Brain pericyte (primary cell): ENCODE measurements around the gene RAN.
"Not testable (repeated sequence)": the region's sequence is repeated elsewhere in the genome, so short reads cannot be mapped to it uniquely, and the experiment has no call there.

Experiments
- DNase-seq: peaks from one replicate; pipeline ENCODE4 v3.0.0-alpha.2; 2012; ENCODE audit warnings: low read depth, low spot score

RAN gene

DNA sequence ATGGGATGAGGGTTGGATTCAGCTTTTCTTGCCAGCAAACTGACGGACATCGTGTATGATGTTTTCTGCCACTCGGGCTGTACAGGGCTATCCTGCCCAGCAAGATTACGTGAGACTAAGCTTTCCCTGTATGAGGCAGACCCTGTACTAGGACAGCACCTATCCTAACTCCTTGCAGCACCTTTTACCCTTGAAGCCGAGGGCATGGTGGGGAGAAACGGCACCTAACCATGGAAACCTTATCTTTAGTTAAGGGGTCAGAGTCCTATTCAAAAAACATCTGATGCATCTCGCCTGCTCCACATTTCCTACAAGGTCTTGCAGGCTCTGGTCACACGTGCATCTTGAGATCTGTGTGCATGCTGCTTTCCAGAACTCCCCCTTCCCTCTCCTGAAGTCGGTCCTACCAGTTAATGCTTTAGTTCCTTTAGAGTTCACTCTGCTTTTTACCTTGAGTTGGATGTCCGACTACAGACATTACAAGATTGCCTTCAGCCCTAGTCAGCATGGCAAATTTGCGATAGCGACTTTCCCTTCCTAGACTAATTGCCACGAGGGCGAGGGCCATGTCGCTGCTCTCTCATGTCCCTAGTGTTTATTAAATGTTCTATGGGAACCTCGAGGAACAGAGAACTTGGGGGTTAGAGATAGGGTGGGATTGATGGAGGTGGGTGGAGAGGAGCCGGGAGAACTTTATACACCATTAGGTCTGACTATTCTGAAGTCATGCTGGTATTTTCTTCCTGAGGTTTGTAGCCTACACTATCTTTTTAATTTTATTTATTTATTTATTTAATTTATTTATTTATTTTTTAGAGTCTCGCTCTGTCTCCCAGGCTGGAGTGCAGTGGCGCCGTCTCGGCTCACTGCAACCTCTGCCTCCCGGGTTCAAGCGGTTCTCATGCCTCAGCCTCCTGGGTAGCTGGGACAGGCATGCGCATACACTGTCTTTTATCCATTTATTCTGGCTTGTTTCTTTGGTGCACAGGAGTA lies 6.6 kb downstream of the RAN start:
- no peak for DNase-seq

DNA sequence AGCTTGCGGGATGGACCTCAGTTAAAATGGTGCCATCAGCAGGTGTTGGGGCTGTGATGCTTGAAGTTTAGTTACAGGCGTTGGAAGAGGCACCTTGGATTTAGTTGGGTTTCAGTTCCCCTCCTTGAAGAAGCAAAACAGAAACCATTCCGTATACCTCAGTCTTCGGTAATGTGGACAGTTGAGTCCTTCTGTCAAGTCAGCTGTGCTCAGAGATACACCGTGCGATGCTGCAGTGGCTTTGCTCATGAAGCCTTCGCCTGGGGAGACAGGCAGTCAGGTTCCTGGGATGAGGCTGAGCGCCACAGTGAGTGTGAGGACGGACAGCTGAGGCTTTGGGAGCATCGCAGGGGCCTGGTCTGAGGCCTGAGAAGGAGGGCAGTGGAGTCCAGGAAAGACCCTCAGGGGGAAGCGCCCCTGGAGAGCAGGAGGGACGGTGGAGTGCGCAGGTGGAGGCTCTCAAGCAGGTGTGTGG lies 7.4 kb downstream of the RAN start:
- no peak for DNase-seq

DNA sequence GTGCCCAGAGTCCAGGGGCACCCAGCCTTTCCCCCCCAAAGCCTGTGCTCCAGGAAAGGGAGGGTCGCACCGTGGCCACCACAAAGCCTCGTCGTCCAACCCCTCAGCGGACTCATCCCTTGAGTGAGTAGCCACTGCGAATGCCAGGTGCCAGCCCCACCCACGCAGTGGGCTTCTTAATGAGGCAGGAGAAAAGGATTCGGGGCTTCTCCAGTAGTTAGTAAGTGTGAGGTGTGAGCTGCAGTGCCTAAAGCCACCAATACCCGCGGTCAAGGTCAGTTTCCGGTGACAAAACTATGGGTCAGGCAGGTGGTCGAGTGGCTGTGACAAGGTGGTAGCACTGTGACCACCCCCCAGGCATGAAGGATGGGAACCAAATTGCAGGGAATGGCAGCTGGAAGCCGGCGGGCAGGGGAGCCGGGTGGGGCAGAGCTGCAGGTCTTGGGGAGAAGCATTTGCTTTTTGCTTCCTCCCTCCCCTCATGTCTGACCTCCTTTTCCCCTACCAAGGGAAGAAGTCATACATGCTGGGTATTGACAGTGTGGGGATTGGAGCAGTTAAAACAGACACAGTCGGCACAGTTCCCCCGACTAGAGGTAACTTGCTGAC lies 8.0 kb downstream of the RAN start:
- no peak for DNase-seq

DNA sequence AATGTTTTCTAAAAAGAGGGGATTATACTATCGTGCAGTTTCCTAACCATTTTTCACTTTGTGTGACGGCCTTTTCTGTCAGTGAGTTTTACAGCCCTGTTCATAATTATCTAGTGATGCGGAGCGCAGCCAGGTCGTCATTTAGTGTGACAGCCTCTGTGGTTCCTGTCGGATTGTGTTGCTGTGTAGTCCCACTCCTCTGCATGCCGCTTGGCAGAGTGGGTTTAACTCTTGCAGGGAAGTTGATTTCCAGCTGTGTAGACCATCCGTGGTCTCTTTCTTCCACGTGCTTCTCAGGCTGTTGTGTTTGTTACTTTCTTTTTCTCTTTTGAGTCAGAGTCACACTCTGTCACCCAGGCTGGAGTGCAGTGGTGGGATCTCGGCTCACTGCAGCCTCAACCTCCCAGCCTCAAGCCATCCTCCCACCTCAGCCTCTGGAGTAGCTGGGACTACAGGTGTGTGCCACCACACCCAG lies 8.6 kb downstream of the RAN start:
- DNase-seq = no peak

DNA sequence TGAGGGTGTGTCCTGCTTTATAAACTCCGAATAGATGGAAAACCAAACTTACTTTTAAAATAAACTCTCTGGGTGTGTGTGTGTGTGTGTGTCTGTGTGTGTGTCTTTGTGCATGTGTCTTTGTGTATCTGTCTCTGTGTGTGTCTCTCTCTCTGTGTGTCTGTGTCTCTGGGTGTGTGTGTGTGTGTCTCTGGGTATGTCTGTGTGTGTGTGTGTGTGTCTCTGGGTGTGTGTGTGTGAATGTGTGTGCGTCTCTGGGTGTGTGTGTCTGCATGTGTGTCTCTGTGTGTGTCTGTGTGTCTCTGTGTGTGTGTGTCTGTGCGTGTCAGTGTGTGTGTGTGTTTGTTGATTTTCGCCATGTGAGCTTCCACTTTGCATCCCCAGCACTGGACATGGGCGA lies 9.2 kb downstream of the RAN start:
- DNase-seq = no peak

DNA sequence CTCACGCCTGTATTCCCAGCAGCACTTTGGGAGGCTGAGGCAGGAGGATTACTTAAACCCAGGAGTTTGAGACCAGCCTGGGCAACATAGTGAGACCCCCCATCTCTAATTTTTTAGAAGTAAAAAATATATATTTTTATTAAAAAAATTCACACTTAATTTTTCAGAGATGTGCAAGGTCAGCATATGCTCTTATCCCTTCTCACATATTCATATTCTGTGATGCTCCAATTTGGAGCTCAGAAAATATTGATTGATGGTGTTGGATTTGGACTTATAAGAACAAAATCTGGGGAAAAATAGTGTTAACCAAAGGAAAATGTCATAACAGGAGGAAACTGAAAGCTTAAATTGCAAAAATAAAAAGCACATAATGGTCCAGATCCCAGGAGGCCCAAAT lies 9.7 kb downstream of the RAN start:
- no peak for DNase-seq

DNA sequence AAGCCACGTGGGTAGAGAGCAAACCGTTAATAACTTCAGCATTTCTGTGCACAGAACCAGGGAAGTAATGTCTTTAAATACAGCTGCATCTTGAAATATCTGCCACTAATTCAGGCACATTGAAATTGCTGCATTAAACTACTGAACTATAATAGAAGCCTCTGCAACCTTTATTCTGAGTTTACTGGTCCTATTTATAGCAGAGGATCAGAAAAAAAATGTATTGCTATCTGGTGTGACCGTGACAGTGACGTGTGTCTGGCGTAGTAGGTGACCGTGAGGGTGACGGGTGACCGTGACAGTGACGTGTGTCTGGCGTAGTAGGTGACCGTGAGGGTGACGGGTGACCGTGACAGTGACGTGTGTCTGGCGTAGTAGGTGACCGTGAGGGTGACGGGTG lies 15.3 kb downstream of the RAN start:
- not testable (repeated sequence) for DNase-seq

DNA sequence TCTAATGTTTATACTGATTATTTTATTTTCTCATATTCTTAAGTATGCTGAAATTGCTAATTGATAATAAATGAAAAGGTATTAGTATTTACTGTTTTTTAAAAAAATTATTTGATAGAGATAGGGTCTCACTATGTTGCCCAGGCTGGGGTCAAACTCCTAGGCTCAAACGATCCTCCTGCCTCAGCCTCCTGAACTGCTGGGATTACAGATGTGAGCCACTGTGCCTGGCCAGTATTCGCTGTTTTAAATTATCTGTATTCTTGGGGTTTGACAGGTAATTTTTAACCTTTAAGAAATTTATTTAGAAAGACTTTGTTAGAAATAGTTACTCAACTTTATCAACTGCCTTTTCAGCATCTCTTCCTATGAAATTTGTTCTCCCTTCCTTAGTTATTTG lies 32.2 kb downstream of the RAN start:
- no peak for DNase-seq

DNA sequence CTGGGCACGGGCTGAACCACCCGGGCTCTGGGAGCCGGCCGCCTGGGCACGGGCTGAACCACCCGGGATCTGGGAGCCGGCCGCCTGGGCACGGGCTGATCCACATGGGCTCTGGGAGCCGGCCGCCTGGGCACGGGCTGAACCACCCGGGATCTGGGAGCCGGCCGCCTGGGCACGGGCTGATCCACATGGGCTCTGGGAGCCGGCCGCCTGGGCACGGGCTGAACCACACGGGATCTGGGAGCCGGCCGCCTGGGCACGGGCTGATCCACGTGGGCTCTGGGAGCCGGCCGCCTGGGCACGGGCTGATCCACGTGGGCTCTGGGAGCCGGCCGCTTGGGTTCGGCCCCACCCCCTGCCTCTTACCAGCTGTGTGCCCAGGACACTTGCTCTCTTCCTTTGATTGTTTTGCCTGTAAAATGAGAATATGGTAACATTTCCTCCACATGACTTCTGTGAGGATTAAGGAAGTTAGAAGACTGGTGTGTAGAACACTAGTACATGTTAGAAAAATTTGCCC lies 33.1 kb downstream of the RAN start:
- not testable (repeated sequence) for DNase-seq

DNA sequence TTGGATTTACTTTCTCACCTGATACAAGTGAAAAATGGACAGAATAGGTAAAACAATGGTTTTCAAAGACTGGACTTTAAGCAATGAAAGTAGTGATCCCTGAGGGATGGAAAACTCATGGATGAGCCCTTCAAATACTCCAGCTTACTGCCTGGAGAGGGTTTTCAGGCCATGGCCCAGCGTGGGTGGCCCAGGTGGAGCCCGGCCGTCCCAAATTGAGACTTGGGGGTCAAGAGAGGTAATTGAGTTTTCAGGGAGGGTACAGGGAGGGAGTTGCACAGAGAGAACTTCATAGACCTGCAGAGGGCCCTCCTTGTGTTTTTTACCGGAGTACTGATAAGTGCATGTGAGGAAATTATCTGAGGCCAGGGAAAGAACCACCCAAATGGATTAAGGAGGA lies 37.2 kb downstream of the RAN start:
- DNase-seq = no peak

DNA sequence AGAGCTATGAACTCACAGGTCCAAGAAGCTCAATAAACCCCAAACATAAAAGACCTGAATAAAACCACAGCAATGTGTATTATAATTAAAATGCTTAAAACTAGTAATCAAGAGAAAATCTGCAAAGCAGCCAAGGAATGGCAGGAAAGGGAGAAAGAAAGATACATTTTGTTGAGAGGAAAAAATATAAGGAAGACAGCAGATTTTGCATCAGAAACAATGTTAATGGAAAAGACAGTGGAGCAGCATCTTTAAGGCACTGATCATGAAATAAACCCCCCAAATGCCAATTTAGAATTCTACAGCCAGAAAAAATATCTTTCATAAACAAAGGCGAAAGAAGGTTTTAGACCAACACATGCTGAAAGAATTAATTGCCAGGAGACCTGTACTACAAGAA lies 39.3 kb downstream of the RAN start:
- DNase-seq = no peak

DNA sequence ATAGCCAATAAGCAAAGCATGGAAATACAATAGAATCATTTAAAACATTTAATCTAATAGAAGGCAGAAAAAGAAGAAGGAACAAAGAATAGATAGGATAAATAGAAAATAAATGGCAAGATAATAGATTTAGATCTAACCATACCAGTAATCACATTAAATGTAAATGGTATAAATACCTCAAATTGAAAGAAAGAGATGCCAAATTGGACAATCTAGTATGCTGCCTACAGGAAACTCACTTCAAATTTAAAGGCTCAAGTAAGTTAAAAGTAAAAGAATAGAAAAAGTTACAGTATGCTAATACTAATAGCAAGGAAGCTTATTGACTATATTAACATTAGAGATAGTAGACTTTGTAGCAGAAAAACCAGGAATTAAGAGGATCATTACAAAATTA lies 40.1 kb downstream of the RAN start:
- no peak for DNase-seq

DNA sequence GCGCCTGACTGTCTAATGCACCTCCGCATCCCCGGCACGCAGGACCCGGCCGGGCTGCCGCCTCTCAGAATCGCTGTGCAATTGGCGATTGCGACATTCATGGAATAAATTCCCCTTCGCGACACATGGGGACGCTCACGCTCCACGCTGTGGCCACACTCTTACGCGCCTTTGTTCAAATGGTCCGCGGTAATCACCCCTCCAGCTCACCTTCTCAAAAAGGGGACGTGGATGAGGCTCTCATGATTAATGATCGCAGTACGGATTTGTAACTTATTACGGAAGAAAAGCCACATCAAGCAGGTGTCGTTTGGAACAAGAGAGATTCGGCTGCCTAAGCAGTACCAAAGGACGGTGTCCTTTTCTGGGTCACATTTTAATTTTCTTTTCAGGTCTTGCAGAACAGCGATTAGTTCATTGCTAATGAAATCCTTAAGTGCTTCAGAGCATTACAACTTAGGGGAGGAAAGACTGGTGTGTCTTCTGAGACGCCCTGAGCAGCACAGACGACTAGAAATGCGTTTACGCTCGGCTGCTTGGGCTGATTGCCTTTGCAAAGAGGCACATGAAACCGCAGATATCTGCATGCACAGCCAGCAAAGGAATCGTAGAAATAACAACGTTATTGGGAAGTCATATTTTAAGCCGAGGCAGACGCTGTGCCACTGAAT lies 44.5 kb downstream of the RAN start:
- no peak for DNase-seq

DNA sequence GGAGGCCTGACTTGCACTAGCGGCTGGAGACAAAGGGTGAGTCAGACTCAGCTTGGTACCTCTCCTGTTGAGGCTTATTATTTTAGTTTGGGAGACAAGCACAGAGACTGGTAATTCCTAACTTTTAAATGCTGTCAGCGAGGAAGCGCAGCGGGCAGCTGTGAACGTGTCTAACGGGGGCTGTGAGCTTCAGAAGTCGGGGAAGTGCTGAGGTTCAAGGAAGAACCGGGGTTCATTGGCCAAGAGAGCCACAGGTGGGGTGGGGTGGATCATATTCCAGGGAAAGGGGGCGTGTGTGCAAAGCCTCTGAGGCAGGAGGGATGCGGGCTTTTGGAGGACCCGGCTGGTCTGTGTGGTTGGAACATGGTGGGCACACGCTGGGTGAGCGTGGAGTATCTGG lies 45.7 kb downstream of the RAN start:
- DNase-seq = no peak

DNA sequence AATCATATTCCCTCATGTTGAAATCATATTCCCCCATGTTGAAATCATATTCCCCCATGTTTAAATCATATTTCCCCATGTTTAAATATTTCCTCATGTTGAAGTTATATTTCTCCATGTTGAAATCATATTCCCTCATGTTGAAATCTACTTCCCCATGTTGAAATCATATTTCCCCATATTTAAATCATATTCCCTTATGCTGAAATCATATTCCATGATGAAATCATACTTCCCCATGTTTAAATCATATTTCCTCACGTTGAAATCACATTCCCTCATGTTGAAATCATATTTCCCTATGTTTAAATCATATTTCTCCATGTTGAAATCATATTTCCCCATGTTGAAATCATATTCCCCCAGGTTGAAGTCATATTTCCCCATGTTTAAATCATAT lies 47.2 kb downstream of the RAN start:
- no peak for DNase-seq

DNA sequence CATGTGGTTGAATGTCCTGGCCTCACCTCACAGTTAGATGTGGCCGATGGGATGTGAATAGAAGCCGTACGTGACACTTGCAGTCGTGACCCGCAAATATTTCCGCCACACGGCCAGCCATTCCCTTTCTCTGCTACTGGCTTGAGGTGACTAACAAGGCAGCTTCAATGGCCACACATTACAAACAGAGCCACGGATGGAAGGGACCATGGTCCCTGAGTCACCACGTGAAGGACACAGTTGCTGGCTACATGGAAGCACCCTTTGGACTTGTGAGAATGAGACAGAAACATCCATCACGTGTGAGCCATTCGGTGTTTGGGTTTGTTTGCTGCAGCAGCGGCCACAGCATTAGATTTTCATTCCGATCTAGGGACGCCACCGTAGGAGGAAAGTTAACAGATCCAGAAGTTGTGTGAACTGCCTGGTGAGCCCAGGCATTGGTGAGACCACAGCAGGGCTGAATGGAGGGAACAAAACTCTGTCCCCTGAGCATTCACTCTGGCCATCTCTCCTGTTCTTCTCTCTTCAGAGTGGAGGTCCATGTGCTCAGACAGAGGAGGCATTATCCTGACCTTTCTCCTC lies 48.3 kb downstream of the RAN start:
- no peak for DNase-seq

DNA sequence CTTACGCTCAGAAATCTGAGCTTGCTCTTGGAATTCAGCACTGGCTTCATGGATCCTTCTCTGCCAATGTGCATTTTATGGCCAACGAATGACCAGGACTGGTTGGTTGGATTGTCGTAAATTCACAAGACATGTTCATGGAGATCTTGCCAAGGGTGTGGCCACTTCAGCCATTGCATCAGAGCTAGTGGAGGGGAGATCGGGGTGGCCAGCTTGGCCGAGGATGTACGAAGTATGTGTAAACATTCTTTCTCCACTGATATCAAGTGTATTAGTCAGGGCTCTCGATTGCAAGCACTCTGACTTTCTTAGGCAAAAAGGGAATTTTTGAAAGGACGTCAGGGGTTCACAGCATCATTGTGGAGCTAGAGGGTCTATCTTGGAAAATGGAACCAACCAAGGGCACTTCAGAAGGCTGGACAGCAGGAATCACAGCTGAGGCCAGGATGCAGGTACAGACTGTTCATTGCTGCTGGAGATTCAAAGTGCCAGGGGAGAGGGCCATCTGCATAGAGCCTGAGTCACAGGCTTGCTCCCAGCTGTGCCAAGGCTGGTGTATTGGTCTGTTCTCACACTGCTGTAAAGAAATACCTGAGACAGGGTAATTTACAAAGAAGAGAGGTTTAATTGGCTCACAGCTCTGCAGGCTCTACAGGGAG lies 49.0 kb downstream of the RAN start:
- DNase-seq = no peak

DNA sequence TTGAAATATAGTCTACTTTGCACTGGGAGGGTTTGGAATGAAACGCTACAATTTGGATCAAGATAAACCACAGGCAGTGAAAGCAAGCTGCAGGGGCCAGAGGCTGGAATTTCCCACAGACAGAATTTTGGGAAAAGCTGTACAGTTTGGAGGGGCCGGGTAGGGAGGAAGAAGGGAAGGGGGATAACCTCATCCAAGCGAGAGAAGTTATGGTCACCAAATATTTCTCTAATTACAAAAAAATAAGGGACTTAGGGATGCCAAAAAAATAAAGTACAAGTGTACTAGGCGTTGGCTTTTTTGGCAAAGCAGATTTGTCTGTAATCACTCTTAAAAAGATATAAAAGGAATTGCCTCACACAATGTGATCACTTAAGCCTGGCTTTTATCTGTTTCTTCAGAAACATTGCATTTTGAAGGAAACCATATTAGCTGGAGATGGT lies 50.7 kb downstream of the RAN start:
- DNase-seq = no peak

DNA sequence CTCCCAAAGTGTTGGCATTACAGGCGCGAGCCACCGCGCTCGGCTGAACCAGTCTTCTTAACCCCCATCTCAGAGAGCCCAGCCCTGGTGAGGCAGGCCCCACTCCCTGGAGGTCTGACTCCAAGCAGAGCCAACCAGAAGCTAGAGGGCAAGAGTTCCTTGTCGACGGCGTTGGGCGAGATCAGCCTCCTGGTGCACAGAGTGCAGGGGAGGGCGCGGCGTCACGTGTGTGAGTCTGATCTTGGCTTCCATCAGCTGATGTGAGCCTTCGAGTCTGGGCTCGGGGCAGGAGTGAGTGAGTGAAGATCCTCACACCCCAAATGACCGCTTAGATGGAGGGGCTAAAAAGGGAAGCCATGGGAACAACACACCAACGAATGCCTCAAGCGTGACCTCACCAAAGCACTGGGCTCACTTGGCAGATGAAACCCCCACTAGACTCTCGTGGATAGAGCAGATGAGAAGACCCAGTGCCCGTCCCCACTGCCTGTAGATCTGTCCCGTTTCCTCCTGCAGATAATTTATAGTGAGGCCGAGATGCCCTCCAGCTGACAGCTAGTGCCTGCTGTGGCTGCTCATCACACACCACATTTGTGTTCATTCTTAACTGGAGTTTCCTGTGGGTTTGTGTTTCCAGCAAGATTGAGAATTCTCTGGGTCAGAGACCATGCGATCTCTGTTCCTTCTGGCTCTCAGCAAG lies 53.2 kb downstream of the RAN start:
- DNase-seq = no peak

DNA sequence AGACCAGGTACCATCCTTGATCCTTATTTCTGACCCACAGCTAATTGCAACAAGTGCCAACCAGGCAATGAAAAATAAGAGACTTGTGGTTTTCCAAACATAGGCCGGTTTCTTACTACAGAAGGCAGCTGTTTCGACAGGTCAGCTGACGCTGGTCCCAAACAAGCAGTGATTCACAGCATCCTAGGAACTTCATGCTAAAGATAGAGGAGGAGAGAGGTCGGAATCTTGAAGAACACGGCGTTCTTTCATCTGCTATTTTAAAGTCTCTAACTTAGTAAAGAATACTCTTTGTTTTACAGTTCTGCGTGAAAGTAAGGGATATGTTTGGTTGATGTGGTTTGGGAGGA lies 53.8 kb downstream of the RAN start:
- DNase-seq = no peak
